ENCODE measurements around the gene HPSE2.

HPSE2 gene

GRCh38 chr10:98636921-98637329, 598.7 kb downstream of the HPSE2 start:
- no peak for TF ChIP-seq CTCF (conservative IDR thresholded peaks at IDR 0.05)
- TF ChIP-seq ZFX (IDR thresholded peaks at IDR 0.05): no peak
- no peak overlapping the region for H3K27ac ChIP-seq

GRCh38 chr10:98632456-98633150, 603.0 kb downstream of the HPSE2 start:
- H3K27ac ChIP-seq: no peak overlapping the region
- TF ChIP-seq ZFX (IDR thresholded peaks at IDR 0.05) (no peak), CTCF (conservative IDR thresholded peaks at IDR 0.05) (no peak)

GRCh38 chr10:98628206-98628605, 607.4 kb downstream of the HPSE2 start:
- TF ChIP-seq ZFX (IDR thresholded peaks at IDR 0.05) (no peak), CTCF (conservative IDR thresholded peaks at IDR 0.05) (no peak)
- H3K27ac ChIP-seq: no peak overlapping the region

GRCh38 chr10:98627711-98628110, 607.9 kb downstream of the HPSE2 start:
- no peak overlapping the region for H3K27ac ChIP-seq
- TF ChIP-seq CTCF (conservative IDR thresholded peaks at IDR 0.05) (no peak), ZFX (IDR thresholded peaks at IDR 0.05) (no peak)

- TF ChIP-seq ZFX (IDR thresholded peaks at IDR 0.05): no peak
- TF ChIP-seq CTCF (conservative IDR thresholded peaks at IDR 0.05): no peak
- no peak overlapping the region for H3K27ac ChIP-seq
Measured at GRCh38 chr10:98624963-98625362, 610.7 kb downstream of the HPSE2 start.

- TF ChIP-seq CTCF (conservative IDR thresholded peaks at IDR 0.05) (no peak), ZFX (IDR thresholded peaks at IDR 0.05) (no peak)
- no peak overlapping the region for H3K27ac ChIP-seq
Measured at GRCh38 chr10:98623176-98623575, 612.5 kb downstream of the HPSE2 start.

GRCh38 chr10:98621630-98622029, 614.0 kb downstream of the HPSE2 start:
- no peak overlapping the region for H3K27ac ChIP-seq
- TF ChIP-seq CTCF (conservative IDR thresholded peaks at IDR 0.05): no peak
- no peak for TF ChIP-seq ZFX (IDR thresholded peaks at IDR 0.05)

Measured in C4-2B (cell line).